Endothelial cell of umbilical vein (primary cell): ENCODE results near the gene IL10RA. TPM values are rescaled to one million over a fixed set of nuclear protein-coding genes. Genes with fewer than 3 reads are reported as not detected.

Experiments used
- BruUV-seq: library from RNA; stranded (reverse); fragments of 400-500 nt; replicated peaks from 2 replicates; lab custom pipeline; 2021; lab: Mats Ljungman, UMichigan
- CTCF ChIA-PET: fragments of 300-600, 350-600 bp; sonication (Branson Sonifier 250); formaldehyde crosslinking; loops from one replicate; lab custom pipeline; 2021; ENCODE audit warnings: antibody characterized with exemption, inconsistent platforms; lab: Charles Lee
- POLR2A ChIA-PET: fragments of 300-600, 350-600 bp; sonication (Branson Sonifier 250); formaldehyde crosslinking; loops from one replicate; lab custom pipeline; 2021; ENCODE audit warnings: antibody characterized with exemption, inconsistent platforms; lab: Charles Lee
- DNase-seq: peaks from one replicate; pipeline ENCODE4 v3.0.0-alpha.2; 2011; ENCODE audit warnings: low read depth, low spot score
- FAIRE-seq: peaks from 2 replicates; lab custom pipeline; 2011; peaks lifted over from hg19 to GRCh38; lab: Jason Lieb, UNC
- H2AFZ ChIP-seq: 2 replicates; pipeline ENCODE4 v1.6.0; 2012; ENCODE audit warnings: low read depth, low read length, control low read depth, inconsistent platforms
- H3K27ac ChIP-seq: 2 replicates; pipeline ENCODE4 v1.5.1; 2011; ENCODE audit warnings: low read depth, mild to moderate bottlenecking, control low read depth, low read length, moderate library complexity; ENCODE audit not compliant: insufficient read depth
- H3K27me3 ChIP-seq, 2 experiments: 2 replicates each; pipeline versions ENCODE4 v1.6.0 to v1.6.1; 2011; ENCODE audit warnings: low read length in 2 of 2, mixed read lengths in 1 of 2; ENCODE audit not compliant: control insufficient read depth in 2 of 2, insufficient read depth in 2 of 2
- H3K36me3 ChIP-seq, 2 experiments: 2 replicates in 1 of 2; 3 replicates in 1 of 2; pipeline ENCODE4 v1.5.1; 2011; ENCODE audit warnings: low read length in 2 of 2, mild to moderate bottlenecking in 1 of 2, moderate library complexity in 1 of 2; ENCODE audit not compliant: control insufficient read depth in 2 of 2, insufficient read depth in 2 of 2; ENCODE audit errors: extremely low read depth in 1 of 2
- H3K4me1 ChIP-seq: 3 replicates; pipeline ENCODE4 v1.5.1; 2011; ENCODE audit warnings: mild to moderate bottlenecking, low read length; ENCODE audit not compliant: control insufficient read depth, insufficient read depth; ENCODE audit errors: extremely low read depth
- H3K4me2 ChIP-seq: 2 replicates; pipeline ENCODE4 v1.6.1; 2011; ENCODE audit warnings: low read length, control low read depth, mixed read lengths; ENCODE audit not compliant: insufficient read depth
- H3K4me3 ChIP-seq, 3 experiments: fragments of 200-600 bp in 1 of 3; sonication (generic), shearing (Covaris generic) in 1 of 3; replicated peaks in 1 of 3; 2 replicates each; pipeline ENCODE4 v1.5.1; 2011 to 2016; ENCODE audit warnings: control low read depth in 3 of 3, low read length in 3 of 3, mild to moderate bottlenecking in 2 of 3, inconsistent platforms in 1 of 3, low read depth in 1 of 3, moderate library complexity in 1 of 3; ENCODE audit not compliant: insufficient read depth in 1 of 3
- H3K79me2 ChIP-seq: 2 replicates; pipeline ENCODE4 v1.6.0; 2012; ENCODE audit warnings: low read length, inconsistent platforms; ENCODE audit not compliant: control insufficient read depth, insufficient read depth
- H3K9ac ChIP-seq: replicated peaks from 2 replicates; pipeline ENCODE3; 2011; ENCODE audit warnings: low read length, control low read depth; ENCODE audit not compliant: insufficient read depth; ENCODE audit errors: extremely low read depth
- H3K9me1 ChIP-seq: replicated peaks from 3 replicates; pipeline ENCODE4 v1.6.0; 2011; ENCODE audit warnings: mild to moderate bottlenecking, low read length; ENCODE audit not compliant: control insufficient read depth, insufficient read depth; ENCODE audit errors: extremely low read depth
- H3K9me3 ChIP-seq: replicated peaks from 2 replicates; pipeline ENCODE4 v1.5.1; 2012; ENCODE audit warnings: low read length, inconsistent platforms; ENCODE audit not compliant: control insufficient read depth, insufficient read depth
- H4K20me1 ChIP-seq: replicated peaks from 2 replicates; pipeline ENCODE3; 2011; ENCODE audit warnings: mild to moderate bottlenecking, low read length; ENCODE audit not compliant: control insufficient read depth, insufficient read depth; ENCODE audit errors: extremely low read depth
- GATA2 ChIP-seq: IDR thresholded peaks from 2 replicates; pipeline ENCODE4 v1.7.0; 2011; ENCODE audit warnings: low read depth, mild to moderate bottlenecking, moderate library complexity, mixed read lengths, low read length; ENCODE audit not compliant: insufficient read length, insufficient read depth
- JUN ChIP-seq: IDR thresholded peaks from 2 replicates; pipeline ENCODE4 v1.6.1; 2011; ENCODE audit warnings: borderline replicate concordance, low read depth; ENCODE audit not compliant: insufficient read length, insufficient read depth
- MYC ChIP-seq: IDR thresholded peaks from one replicate; pipeline ENCODE4 v1.6.1; 2011; ENCODE audit warnings: mild to moderate bottlenecking, low read depth, low read length
- POLR2A ChIP-seq: IDR thresholded peaks from 2 replicates; pipeline ENCODE4 v1.6.1; 2012; ENCODE audit warnings: low read depth, mild to moderate bottlenecking, control low read depth, low read length
- dilution Hi-C: fragments of 300-500 bp; cut with MboI; formaldehyde crosslinking; loops from one replicate; pipeline ENCODE4 v1.15.0; 2019; ENCODE audit warnings: low sequenced_read_pairs; ENCODE audit not compliant: extremely low pct_ligation_motif_present
- intact Hi-C: fragments of 100-400 bp; cut with micrococcal nuclease; formaldehyde crosslinking; loops from one replicate; pipeline ENCODE4 v1.10.0; 2022
- polyA plus RNA-seq, 4 experiments: library from polyadenylated mRNA; depleted of rRNA in 3 of 4; stranded (reverse) in 3 of 4; unstranded in 1 of 4; fragments of >200 nt; gene quantifications; 2 replicates each; pipeline versions ENCODE4 v1.2.1 to v1.2.3, GENCODE V29; 2011 to 2012; ENCODE audit warnings: missing spikeins in 1 of 4
- total RNA-seq: library from RNA; stranded (reverse); gene quantifications from 2 replicates; pipeline ENCODE4 v1.2.3, GENCODE V29; 2021
- TF ChIP-seq, protein P1 (sequence below), 2 donors: IDR thresholded peaks; 1 replicate in 1 of 2; 2 replicates in 1 of 2; pipeline ENCODE4 v1.5.1; 2011; ENCODE audit warnings: low read length in 2 of 2, mild to moderate bottlenecking in 2 of 2, moderate library complexity in 2 of 2, control low read depth in 1 of 2, inconsistent platforms in 1 of 2, low read depth in 1 of 2; ENCODE audit not compliant: insufficient read depth in 1 of 2; ENCODE audit errors: extremely low read depth in 1 of 2
- TF ChIP-seq, protein P2 (sequence below): IDR thresholded peaks from 2 replicates; pipeline ENCODE4 v1.6.1; 2011; ENCODE audit not compliant: insufficient read depth, insufficient read length

IL10RA gene
- total and polyA plus RNA-seq, 2 donors (not counting 3 experiments of a cell fraction or from before 2014, with no cell fraction given) = 0.04 TPM; not detected in 1

GRCh38 chr11:118004543-118005223 lies 18.5 kb downstream of the IL10RA start:
- no peak overlapping the region for H3K4me2 ChIP-seq
- dilution Hi-C loops (no loop called here), intact Hi-C loops (loop anchor here (10.0 kb wide), 1 partner anchor 60 kb away; no protein-coding TSS in a partner anchor)
- no peaks in the 10 kb centered on the region for H3K36me3 ChIP-seq
- no peaks in the 10 kb centered on the region for H3K9me3 ChIP-seq
- no peaks in the 10 kb centered on the region for H4K20me1 ChIP-seq
- CTCF ChIA-PET = interaction anchor here (0.7 to 1.2 kb wide), 4 partner anchors 11 to 578 kb away, joined by 3 to 5 read pairs (median 3); no protein-coding TSS in a partner anchor
- H3K79me2 ChIP-seq = no peaks in the 10 kb centered on the region
- H3K4me1 ChIP-seq = no peaks in the 10 kb centered on the region
- no peaks in the 10 kb centered on the region for H3K27me3 ChIP-seq
- H3K27ac ChIP-seq = no peak overlapping the region
- DNase-seq (no peak), FAIRE-seq (no peak)
- no peak overlapping the region for H2AFZ ChIP-seq
- POLR2A ChIA-PET = no interaction called here
- TF ChIP-seq MYC (no peak), GATA2 (no peak), JUN (no peak), POLR2A (no peak)
- TF ChIP-seq, protein P1, sequence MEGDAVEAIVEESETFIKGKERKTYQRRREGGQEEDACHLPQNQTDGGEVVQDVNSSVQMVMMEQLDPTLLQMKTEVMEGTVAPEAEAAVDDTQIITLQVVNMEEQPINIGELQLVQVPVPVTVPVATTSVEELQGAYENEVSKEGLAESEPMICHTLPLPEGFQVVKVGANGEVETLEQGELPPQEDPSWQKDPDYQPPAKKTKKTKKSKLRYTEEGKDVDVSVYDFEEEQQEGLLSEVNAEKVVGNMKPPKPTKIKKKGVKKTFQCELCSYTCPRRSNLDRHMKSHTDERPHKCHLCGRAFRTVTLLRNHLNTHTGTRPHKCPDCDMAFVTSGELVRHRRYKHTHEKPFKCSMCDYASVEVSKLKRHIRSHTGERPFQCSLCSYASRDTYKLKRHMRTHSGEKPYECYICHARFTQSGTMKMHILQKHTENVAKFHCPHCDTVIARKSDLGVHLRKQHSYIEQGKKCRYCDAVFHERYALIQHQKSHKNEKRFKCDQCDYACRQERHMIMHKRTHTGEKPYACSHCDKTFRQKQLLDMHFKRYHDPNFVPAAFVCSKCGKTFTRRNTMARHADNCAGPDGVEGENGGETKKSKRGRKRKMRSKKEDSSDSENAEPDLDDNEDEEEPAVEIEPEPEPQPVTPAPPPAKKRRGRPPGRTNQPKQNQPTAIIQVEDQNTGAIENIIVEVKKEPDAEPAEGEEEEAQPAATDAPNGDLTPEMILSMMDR (IDR thresholded peaks at IDR 0.05; ENCODE audit: extremely low read depth in 1 of 2, insufficient read depth in 1 of 2, low read depth in 1 of 2, low read length in 2 of 2) = no peak
- TF ChIP-seq, protein P2, sequence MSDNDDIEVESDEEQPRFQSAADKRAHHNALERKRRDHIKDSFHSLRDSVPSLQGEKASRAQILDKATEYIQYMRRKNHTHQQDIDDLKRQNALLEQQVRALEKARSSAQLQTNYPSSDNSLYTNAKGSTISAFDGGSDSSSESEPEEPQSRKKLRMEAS = no peak
- H3K9ac ChIP-seq = no peak overlapping the region
- no peak overlapping the region for H3K4me3 ChIP-seq
- no TSS peak for BruUV-seq
- H3K9me1 ChIP-seq = no peaks in the 10 kb centered on the region
